A549 treated with CORT108297 at 1 μM for 4 hours (cell line): Measurements from ENCODE around the gene UBP1. TPM values are rescaled to one million over a fixed set of nuclear protein-coding genes. Genes with fewer than 3 reads are reported as not detected.

Experiments used
- total RNA-seq: library from RNA; stranded (reverse); fragments of 200-300 nt; extraction: Qiagen RNA extraction; gene quantifications from 5 replicates; pipeline ENCODE4 v1.2.3, GENCODE V29; 2022

UBP1 gene, protein sequence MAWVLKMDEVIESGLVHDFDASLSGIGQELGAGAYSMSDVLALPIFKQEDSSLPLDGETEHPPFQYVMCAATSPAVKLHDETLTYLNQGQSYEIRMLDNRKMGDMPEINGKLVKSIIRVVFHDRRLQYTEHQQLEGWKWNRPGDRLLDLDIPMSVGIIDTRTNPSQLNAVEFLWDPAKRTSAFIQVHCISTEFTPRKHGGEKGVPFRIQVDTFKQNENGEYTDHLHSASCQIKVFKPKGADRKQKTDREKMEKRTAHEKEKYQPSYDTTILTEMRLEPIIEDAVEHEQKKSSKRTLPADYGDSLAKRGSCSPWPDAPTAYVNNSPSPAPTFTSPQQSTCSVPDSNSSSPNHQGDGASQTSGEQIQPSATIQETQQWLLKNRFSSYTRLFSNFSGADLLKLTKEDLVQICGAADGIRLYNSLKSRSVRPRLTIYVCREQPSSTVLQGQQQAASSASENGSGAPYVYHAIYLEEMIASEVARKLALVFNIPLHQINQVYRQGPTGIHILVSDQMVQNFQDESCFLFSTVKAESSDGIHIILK
- total RNA-seq, result 51.9 to 59.0 TPM (median 57.4 TPM) in 5 replicates

DNA sequence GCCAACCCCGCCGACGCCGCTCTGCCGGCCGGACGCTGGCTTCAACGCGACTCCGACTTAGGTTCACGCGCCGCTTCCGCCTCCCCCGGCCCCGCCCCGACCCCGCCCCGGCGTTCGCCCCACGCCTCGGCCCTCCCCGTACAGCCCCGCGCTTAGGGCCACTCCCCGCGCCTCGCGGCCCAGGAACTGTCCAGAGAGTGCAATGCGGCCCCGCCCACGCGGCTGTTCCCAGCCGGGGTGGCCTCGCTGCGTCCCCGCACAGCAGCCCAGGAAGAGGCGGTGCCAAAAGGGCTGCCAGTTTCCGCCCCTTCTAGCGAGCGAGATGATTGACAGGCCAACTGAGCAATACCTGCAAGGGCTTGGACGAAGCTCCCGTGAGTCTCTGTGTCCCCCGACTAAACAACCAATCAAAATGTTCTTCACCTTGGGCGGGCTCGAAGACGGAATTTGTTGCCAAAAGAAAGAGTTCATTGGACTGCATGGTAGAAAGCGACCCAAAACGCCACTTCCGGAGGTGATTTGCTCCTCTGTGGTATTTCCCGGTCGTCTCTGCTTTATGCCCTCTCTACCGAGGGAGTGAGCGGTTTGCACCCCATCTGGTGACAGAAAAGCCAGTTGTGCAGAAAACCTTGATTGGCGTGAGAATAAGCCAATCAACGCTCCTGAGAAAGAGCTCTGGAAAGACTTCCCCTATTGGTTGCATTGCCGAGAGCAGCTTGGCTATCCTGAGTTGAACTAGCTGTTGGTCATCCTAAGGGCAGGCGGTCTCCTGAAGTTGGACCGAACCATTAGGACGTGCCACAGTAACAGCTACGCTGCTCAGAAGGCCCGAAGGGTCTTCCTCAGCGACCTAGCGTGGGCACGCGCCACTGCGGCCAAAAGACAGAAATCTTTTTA lies at the start of gene UBP1:
Gene UBP1, minus strand, starts transcription at position 78 of the 897 bp plus-strand sequence. CDS start 557 bp downstream, outside the sequence.

Other genes with a start within 250 kb of the UBP1 start
- 3.0 to 4.4 TPM (median 3.1 TPM) in 5 replicates for gene SUSD5, start 221.6 kb downstream of the UBP1 start, total RNA-seq
- 7.3 to 9.4 TPM (median 8.0 TPM) in 5 replicates for gene FBXL2, start 163.0 kb downstream of the UBP1 start, total RNA-seq